ENCODE measurements around the gene ITGB1.

- TF ChIP-seq CTCF (IDR thresholded peaks at IDR 0.05; ENCODE audit: low read length) (no peak), EZH2 (IDR thresholded peaks at IDR 0.05; ENCODE audit: borderline replicate concordance, low read length) (no peak)
These were observed 12.9 kb upstream of the ITGB1 start for GRCh38 chr10:32970910-32971309.

All from OCI-LY1 (cell line).